ENCODE data around the gene PCID2. TPM values are rescaled to one million over a fixed set of nuclear protein-coding genes. Genes with fewer than 3 reads are reported as not detected.

PCID2 gene
- polyA plus RNA-seq, 1 donor from 2014 or later: 81.3 TPM

- peak overlapping the region; percentile 14 for H3K4me3 ChIP-seq (ENCODE audit: low read length)
- H3K9ac ChIP-seq (ENCODE audit: low read length): no peak overlapping the region
- no peaks in the 10 kb centered on the region for H4K20me1 ChIP-seq (ENCODE audit: insufficient read depth)
- no peak overlapping the region for H3K27ac ChIP-seq (ENCODE audit: low read length)
- no peaks in the 10 kb centered on the region for H3K9me2 ChIP-seq (ENCODE audit: insufficient read depth, low read length)
- H3K9me3 ChIP-seq (ENCODE audit: low read length): no peaks in the 10 kb centered on the region
- no peak overlapping the region for H2AFZ ChIP-seq (ENCODE audit: low read depth, low read length)
- no peak overlapping the region for H3K4me2 ChIP-seq (ENCODE audit: low read length)
- no peaks in the 10 kb centered on the region for H3K36me3 ChIP-seq (ENCODE audit: insufficient read depth, low read length)
- H3K27me3 ChIP-seq (ENCODE audit: insufficient read depth, low read depth, low read length): no peaks in the 10 kb centered on the region
- H3K79me2 ChIP-seq (replicated peaks; ENCODE audit: insufficient read depth, low read length): peaks cover 55% of the 10 kb centered on the region
- no peaks in the 10 kb centered on the region for H3F3A ChIP-seq (ENCODE audit: insufficient read depth, low read length, poor library complexity, severe bottlenecking)
- TF ChIP-seq EZH2 (IDR thresholded peaks at IDR 0.05; ENCODE audit: borderline replicate concordance, insufficient read depth, low read length, poor library complexity, severe bottlenecking): no peak
- no peak for TF ChIP-seq MXI1 (conservative IDR thresholded peaks at IDR 0.05; ENCODE audit: poor library complexity, severe bottlenecking)
- TF ChIP-seq, protein P1, sequence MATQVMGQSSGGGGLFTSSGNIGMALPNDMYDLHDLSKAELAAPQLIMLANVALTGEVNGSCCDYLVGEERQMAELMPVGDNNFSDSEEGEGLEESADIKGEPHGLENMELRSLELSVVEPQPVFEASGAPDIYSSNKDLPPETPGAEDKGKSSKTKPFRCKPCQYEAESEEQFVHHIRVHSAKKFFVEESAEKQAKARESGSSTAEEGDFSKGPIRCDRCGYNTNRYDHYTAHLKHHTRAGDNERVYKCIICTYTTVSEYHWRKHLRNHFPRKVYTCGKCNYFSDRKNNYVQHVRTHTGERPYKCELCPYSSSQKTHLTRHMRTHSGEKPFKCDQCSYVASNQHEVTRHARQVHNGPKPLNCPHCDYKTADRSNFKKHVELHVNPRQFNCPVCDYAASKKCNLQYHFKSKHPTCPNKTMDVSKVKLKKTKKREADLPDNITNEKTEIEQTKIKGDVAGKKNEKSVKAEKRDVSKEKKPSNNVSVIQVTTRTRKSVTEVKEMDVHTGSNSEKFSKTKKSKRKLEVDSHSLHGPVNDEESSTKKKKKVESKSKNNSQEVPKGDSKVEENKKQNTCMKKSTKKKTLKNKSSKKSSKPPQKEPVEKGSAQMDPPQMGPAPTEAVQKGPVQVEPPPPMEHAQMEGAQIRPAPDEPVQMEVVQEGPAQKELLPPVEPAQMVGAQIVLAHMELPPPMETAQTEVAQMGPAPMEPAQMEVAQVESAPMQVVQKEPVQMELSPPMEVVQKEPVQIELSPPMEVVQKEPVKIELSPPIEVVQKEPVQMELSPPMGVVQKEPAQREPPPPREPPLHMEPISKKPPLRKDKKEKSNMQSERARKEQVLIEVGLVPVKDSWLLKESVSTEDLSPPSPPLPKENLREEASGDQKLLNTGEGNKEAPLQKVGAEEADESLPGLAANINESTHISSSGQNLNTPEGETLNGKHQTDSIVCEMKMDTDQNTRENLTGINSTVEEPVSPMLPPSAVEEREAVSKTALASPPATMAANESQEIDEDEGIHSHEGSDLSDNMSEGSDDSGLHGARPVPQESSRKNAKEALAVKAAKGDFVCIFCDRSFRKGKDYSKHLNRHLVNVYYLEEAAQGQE (IDR thresholded peaks at IDR 0.05; ENCODE audit: borderline replicate concordance): no peak
- TF ChIP-seq POLR2AphosphoS5 (IDR thresholded peaks at IDR 0.05): no peak
- TF ChIP-seq RAD21 (conservative IDR thresholded peaks at IDR 0.05): no peak
- TF ChIP-seq, protein P2, sequence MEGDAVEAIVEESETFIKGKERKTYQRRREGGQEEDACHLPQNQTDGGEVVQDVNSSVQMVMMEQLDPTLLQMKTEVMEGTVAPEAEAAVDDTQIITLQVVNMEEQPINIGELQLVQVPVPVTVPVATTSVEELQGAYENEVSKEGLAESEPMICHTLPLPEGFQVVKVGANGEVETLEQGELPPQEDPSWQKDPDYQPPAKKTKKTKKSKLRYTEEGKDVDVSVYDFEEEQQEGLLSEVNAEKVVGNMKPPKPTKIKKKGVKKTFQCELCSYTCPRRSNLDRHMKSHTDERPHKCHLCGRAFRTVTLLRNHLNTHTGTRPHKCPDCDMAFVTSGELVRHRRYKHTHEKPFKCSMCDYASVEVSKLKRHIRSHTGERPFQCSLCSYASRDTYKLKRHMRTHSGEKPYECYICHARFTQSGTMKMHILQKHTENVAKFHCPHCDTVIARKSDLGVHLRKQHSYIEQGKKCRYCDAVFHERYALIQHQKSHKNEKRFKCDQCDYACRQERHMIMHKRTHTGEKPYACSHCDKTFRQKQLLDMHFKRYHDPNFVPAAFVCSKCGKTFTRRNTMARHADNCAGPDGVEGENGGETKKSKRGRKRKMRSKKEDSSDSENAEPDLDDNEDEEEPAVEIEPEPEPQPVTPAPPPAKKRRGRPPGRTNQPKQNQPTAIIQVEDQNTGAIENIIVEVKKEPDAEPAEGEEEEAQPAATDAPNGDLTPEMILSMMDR (IDR thresholded peaks at IDR 0.05; ENCODE audit: poor library complexity, severe bottlenecking): no peak
- no peak for TF ChIP-seq TAF1 (IDR thresholded peaks at IDR 0.05; ENCODE audit: low read depth)
- TF ChIP-seq SMC3 (conservative IDR thresholded peaks at IDR 0.05; ENCODE audit: poor library complexity): no peak
- no peak for TF ChIP-seq EP300 (conservative IDR thresholded peaks at IDR 0.05; ENCODE audit: poor library complexity, severe bottlenecking)
Measured at GRCh38 chr13:113205428-113205931, 3.0 kb downstream of the PCID2 start.

GRCh38 chr13:113204378-113204734, 4.1 kb downstream of the PCID2 start:
- Histone ChIP-seq H3K9ac (ENCODE audit: low read length) (no peak overlapping the region), H2AFZ (ENCODE audit: low read depth, low read length) (no peak overlapping the region), H3K36me3 (ENCODE audit: insufficient read depth, low read length) (no peaks in the 10 kb centered on the region), H3K27me3 (ENCODE audit: insufficient read depth, low read depth, low read length) (no peaks in the 10 kb centered on the region), H3K27ac (ENCODE audit: low read length) (no peak overlapping the region), H3F3A (ENCODE audit: insufficient read depth, low read length, poor library complexity, severe bottlenecking) (no peaks in the 10 kb centered on the region), H3K9me3 (ENCODE audit: low read length) (no peaks in the 10 kb centered on the region), H3K4me2 (ENCODE audit: low read length) (no peak overlapping the region), H3K79me2 (replicated peaks; ENCODE audit: insufficient read depth, low read length) (peaks cover 51% of the 10 kb centered on the region), H3K9me2 (ENCODE audit: insufficient read depth, low read length) (no peaks in the 10 kb centered on the region), H3K4me3 (ENCODE audit: low read length) (no peak overlapping the region), H4K20me1 (ENCODE audit: insufficient read depth) (no peaks in the 10 kb centered on the region)
- TF ChIP-seq RAD21 (conservative IDR thresholded peaks at IDR 0.05) (no peak), EP300 (conservative IDR thresholded peaks at IDR 0.05; ENCODE audit: poor library complexity, severe bottlenecking) (no peak), EZH2 (IDR thresholded peaks at IDR 0.05; ENCODE audit: borderline replicate concordance, insufficient read depth, low read length, poor library complexity, severe bottlenecking) (no peak), SMC3 (conservative IDR thresholded peaks at IDR 0.05; ENCODE audit: poor library complexity) (no peak), TAF1 (IDR thresholded peaks at IDR 0.05; ENCODE audit: low read depth) (no peak), MXI1 (conservative IDR thresholded peaks at IDR 0.05; ENCODE audit: poor library complexity, severe bottlenecking) (no peak), POLR2AphosphoS5 (IDR thresholded peaks at IDR 0.05) (no peak)
- TF ChIP-seq, protein P1 (IDR thresholded peaks at IDR 0.05; ENCODE audit: borderline replicate concordance): no peak
- TF ChIP-seq, protein P2 (IDR thresholded peaks at IDR 0.05; ENCODE audit: poor library complexity, severe bottlenecking): no peak
